Prostate gland (tissue), 2 donors: Measurements from ENCODE around the gene TASP1.

Experiments
- CTCF ChIP-seq, 4 experiments: fragments of 200-600 bp in 2 of 4; fragments of 450-650 bp in 2 of 4; sonication (generic) in 2 of 4; IDR thresholded peaks; 1 replicate in 3 of 4; 2 replicates in 1 of 4; pipeline ENCODE4 v1.5.1; 2016 to 2019; ENCODE audit warnings: antibody characterized with exemption in 4 of 4, mild to moderate bottlenecking in 2 of 4, moderate library complexity in 2 of 4
- POLR2A ChIP-seq: fragments of 450-650 bp; IDR thresholded peaks from one replicate; pipeline ENCODE4 v1.6.1; 2016; ENCODE audit warnings: antibody characterized with exemption, mild to moderate bottlenecking

- TF ChIP-seq POLR2A (no peak), CTCF (IDR thresholded peaks at IDR 0.05) (no peak)
Observed at GRCh38 chr20:13422637-13423036, 216.1 kb downstream of the TASP1 start.
